ENCODE measurements around the gene PLLP.

Gene PLLP

DNA sequence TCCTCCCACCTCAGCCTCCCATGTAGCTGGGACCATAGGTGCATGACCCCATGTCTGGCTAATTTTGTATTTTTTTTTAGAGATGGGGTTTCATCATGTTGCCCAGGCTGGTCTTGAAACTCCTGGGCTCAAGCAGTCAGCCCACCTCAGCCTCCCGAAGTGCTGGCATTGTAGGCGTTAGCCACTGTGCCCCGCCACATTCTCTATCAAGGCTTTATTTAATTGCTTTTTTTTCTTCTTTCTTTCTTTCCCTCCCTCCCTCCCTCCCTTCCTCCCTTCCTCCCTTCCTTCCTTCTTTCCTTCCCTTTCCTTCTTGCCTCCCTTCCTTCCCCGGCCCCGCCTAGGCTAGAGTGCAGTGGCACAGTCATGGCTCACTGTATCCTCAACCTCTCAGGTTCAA, 74.7 kb downstream of the PLLP start:
- no peak for DNase-seq

DNA sequence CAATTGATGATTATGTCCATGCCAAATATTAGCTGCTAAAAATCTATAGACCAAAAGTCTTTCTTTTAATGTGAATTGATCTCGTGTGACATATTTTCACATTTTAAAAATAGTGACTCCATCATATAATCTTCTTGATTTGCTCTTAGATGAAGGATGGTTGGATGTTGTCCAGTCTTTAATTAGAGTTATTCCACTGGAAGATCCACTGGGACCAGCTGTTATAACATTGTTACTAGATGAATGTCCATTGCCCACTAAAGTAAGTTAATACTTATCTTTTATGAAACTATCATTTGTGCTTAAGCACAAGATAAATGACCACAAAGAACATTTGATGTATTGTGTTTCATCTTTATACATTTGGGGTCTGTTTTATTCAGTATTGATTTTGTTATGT, 75.5 kb downstream of the PLLP start:
- DNase-seq = no peak

Measured in central memory CD4-positive, alpha-beta T cell (primary cell).